Limb (tissue), 2 donors: ENCODE measurements around the gene CNTROB.

Source experiments
- DNase-seq, 2 donors: peaks; one replicate each; pipeline ENCODE4 v3.0.0-alpha.2; 2016; ENCODE audit errors: extremely low spot score in 2 of 2

Gene CNTROB

DNA sequence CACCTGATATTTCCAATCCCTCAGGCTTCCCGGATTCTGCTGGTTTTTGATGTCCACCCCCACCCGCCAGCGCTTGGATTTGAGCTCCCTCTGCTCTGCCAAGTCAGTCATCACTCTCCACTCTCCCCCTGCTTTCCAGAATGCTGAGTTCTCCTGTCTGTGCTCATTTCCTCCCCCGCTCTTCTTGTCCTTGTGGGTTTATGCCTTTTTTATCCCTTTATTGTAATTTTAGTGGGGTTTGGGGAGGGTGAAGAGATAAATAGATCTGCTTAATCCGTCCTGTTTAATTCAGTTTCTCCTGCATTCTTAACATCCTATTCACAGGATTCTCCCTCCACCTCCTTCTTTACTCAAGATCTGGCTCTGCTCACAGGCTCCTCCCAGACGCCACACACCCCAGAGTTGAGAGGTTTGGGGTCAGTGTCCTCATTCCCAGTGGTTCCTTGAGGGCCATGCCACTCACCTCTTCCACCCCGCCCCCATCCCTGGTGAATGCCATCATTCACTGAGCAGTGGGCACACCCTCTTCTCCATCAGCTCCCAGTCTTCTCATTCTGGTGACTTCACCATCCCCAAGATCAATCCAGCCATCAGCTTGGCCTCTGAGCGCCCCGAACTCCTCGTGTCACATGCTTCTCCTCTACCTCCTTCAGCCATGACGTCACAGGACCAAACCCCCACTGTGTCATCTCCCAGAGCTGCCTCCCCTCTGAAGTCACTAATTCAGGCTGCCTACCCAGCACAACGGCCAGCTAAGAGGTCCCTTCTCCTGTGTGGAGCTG, 55.3 kb downstream of the CNTROB start:
- DNase-seq, result no peak

GRCh38 chr17:7988750-7989178, 56.8 kb downstream of the CNTROB start:
- peak in 1 of 2 donors; percentile 85 for DNase-seq

DNA sequence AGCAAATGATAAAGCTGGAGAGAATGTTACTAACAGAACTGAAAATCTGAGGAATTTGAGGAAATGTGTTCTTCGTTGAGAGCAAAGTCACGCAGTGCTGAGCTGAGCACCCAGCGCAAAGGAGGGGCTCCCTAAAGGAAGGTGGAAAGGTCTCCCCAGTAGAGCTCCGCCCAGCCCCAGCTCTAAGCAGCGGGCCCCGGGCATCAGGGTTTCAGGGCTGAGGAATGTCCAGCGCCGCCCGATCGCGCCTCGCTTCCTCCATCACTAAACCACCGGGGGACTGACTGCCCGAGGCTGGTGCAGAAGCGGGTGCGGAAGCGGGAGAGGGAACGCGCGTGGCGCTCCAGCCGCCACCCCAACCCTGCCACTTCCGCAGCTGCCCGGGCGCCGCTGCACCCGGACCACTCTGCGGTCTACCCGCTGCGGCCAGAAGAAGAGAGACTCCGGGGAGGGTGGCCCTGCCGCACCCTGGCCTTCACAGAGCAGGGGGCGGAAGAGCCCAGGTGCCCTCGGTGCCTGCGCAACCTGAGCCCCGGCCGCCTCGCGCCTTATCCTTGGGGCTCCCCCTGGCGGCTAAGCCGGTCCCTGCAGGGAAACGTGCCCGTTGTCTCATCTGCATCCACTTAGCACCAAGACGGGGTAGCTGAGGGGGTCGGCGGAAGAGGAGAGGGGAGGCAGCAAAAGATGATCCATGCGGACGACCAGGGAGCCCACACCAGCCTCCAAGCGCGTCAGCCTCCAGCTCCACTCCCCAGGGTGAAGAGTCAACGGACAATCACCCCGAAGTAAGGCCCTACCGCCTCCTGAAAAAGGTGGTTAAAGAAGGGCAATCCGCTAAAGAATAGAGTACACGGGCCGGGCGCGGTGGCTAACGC, 58.0 kb downstream of the CNTROB start:
- peak; percentile 57 to 93 for DNase-seq

- DNase-seq, result no peak
These were observed 60.5 kb downstream of the CNTROB start for GRCh38 chr17:7992516-7992915.

GRCh38 chr17:7992924-7993323, 60.9 kb downstream of the CNTROB start:
- DNase-seq, result no peak

GRCh38 chr17:7993972-7994589, 62.1 kb downstream of the CNTROB start:
- no peak for DNase-seq

- no peak for DNase-seq
These were observed 63.7 kb downstream of the CNTROB start for GRCh38 chr17:7995724-7996123.

DNA sequence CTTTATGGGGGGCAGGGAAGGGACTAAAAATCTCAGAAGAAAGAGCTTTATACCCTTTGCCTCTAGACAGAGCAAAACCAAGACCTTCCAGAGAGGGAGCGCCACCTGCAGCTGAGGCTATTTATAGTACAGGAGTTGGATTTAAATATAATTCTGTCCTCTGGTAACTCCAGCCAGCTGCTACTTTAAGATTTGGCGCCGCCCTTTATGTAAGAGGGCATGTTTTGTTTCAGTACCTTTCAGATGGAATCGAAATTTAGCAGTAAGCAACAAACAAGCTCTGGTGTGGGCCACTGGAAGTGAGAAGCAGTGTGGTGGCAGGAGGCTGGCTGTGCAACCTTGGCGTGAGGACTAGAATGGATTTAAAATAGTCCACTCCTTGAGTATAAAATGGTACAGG, 65.2 kb downstream of the CNTROB start:
- no peak for DNase-seq
